GM12873 (cell line): ENCODE results near the gene MYBPC3.

Experiments
- TF ChIP-seq, protein P1 (sequence below): IDR thresholded peaks from 2 replicates; pipeline ENCODE4 v1.5.1; 2012; ENCODE audit warnings: low read depth, mild to moderate bottlenecking, moderate library complexity, low read length, control low read depth; ENCODE audit not compliant: insufficient read depth; ENCODE audit errors: missing control alignments

Gene MYBPC3

DNA sequence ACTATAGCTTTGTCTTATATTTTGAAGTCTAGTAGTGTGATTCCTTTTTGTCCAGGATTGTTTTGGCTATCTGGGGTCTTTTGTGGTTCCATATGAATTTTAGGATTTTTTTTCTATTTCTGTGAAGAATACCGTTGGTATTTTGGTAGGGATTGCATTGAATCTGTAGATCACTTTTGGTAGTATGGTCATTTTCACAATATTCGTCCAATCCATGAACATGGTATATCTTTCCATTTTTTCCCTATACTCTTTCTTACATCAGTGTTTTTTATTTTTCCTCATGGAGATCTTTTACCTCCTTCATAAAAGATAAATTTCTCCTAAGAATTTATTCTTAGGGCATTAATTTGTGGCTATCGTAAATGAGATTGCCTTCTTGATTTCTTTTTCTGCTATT is 53.4 kb downstream of the MYBPC3 start:
- TF ChIP-seq, protein P1, sequence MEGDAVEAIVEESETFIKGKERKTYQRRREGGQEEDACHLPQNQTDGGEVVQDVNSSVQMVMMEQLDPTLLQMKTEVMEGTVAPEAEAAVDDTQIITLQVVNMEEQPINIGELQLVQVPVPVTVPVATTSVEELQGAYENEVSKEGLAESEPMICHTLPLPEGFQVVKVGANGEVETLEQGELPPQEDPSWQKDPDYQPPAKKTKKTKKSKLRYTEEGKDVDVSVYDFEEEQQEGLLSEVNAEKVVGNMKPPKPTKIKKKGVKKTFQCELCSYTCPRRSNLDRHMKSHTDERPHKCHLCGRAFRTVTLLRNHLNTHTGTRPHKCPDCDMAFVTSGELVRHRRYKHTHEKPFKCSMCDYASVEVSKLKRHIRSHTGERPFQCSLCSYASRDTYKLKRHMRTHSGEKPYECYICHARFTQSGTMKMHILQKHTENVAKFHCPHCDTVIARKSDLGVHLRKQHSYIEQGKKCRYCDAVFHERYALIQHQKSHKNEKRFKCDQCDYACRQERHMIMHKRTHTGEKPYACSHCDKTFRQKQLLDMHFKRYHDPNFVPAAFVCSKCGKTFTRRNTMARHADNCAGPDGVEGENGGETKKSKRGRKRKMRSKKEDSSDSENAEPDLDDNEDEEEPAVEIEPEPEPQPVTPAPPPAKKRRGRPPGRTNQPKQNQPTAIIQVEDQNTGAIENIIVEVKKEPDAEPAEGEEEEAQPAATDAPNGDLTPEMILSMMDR = no peak

DNA sequence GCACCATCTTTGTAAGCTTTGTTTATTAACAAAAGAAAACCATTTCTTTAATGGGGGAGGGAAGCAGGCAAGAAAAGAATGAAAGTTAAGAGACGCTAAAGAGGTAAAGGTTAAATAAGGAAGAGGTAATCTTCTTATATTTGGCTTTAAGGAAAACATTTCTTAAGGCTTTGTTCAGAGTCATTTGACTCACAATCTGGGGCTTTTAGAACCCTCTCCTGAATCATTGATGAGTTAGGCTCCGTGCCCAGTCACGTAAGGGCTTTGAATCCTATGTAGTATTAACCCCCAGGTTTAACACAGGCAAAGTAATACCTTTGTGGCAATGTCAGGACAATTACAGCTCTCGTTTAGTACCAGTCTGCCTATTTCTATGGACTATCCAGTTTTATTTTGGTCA is 56.5 kb downstream of the MYBPC3 start:
- TF ChIP-seq, protein P1 = no peak

DNA sequence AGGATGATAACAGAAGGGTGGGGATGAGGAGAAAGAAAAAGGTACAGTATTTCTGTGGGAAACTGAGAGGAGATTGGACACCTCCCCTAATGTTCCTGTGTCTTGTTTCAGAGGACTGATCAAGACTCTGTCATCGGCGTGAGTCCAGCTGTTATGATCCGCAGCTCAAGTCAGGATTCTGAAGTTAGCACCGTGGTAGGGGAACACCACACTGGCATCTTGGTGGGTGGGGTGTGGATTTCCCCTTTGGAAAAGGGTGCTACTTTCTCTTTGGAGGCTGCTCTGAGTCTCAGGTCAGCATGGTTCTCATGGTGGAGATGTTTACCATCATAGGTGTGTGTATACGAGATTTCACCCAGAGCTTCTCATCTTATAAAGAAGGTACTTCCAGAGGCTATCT is 57.1 kb downstream of the MYBPC3 start:
- TF ChIP-seq, protein P1 = no peak

DNA sequence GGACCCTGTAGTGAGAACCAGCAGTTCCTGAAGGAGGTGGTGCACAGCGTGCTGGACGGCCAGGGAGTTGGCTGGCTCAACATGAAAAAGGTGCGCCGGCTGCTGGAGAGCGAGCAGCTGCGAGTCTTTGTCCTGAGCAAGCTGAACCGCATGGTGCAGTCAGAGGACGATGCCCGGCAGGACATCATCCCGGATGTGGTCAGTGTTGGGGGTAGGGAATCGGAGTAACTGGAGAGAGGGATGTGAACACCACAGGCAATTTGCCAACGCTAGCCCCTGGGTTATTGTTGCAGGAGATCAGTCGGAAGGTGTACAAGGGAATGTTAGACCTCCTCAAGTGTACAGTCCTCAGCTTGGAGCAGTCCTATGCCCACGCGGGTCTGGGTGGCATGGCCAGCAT is 62.6 kb downstream of the MYBPC3 start:
- TF ChIP-seq, protein P1 = no peak

DNA sequence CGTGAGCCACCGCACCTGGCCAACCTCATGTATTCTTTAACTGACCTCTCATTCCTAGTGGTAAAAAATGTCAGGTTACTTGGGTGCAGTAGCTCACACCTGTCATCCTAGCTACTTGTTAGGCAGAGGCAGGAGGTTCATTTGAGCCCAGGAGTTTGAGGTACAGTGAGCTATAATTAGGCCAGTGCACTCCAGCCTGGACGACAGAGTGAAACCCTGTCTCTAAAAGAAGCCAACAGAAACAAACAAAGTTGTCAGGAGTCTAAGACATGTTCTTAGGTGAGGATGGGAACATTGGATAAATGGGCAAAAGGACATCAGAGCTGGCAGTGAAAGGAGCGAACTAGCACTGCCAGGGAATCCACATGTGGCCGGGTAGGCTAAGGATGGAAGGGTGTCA is 64.4 kb downstream of the MYBPC3 start:
- TF ChIP-seq, protein P1 = no peak

DNA sequence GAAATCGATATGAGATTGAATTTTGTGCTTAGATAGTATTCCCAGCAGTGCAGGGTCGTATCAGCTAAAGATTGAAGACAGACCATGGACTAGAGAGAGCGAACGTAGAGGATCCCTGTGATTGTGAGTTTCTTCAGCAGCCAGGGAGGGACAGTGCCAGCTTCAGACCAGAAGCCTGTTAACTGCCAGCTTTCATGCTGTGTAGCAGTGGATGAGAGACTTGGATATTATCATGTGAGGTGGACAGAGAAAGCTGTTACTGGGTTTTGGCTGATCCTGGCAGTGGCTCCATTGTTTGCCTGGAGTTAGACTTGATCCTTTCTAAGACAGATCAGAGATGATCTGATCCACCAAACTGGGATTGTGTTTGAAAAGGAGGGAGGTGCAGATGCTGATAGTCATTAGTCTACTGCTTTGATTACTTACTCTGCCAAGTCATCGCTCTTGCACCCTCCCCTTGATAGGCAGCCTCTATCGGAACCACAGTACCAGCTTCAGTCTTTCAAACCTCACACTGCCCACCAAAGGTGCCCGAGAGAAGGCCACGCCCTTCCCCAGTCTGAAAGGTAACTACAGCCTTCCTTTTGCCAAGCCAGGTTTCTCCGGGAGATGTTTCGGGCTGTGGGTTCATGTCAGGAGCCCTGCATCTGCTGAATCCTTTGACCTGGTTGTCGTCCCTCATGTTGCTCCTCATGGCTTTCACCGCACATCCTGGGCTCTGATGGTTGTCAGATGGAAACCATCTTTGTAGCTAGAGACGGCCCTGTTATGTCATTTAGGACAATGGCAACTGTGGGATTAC is 66.3 kb downstream of the MYBPC3 start:
- TF ChIP-seq, protein P1 = no peak

DNA sequence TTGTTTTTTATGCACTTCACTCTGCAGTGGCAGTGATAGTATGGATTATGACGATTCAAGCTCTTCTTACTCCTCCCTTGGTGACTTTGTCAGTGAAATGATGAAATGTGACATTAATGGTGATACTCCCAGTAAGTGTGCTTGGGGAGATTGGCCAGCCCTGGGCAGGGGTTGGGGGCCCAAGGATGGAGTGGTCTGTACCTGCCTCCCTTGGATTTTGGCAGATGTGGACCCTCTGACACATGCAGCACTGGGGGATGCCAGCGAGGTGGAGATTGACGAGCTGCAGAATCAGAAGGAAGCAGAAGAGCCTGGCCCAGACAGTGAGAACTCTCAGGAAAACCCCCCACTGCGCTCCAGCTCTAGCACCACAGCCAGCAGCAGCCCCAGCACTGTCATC is 68.4 kb downstream of the MYBPC3 start:
- TF ChIP-seq, protein P1 = no peak
